ENCODE results near the gene ARHGEF40.

GRCh38 chr14:21063479-21063878, 6.6 kb upstream of the ARHGEF40 start:
- TF ChIP-seq EZH2 (IDR thresholded peaks at IDR 0.05) (no peak), POLR2AphosphoS5 (IDR thresholded peaks at IDR 0.05; ENCODE audit: borderline replicate concordance, low read depth, low read length) (no peak)
